ENCODE measurements around the gene UBE2N. TPM values are rescaled to one million over a fixed set of nuclear protein-coding genes. Genes with fewer than 3 reads are reported as not detected.

Gene UBE2N
- total and polyA plus RNA-seq, 2 of the 8 experiments (the other 6 are each of a cell fraction or from before 2014, with no cell fraction given): 108 to 225 TPM

GRCh38 chr12:93476555-93476954 is 34.8 kb upstream of the UBE2N start:
- Histone ChIP-seq H2BK20ac (ENCODE audit: low read length) (no peak overlapping the region), H3K4me2 (ENCODE audit: insufficient read depth in 1 of 2, low read depth in 2 of 2, low read length in 2 of 2) (no peak overlapping the region), H2BK15ac (ENCODE audit: low read length) (no peak overlapping the region), H3K4me3 (ENCODE audit: extremely low read depth in 1 of 4, insufficient read depth in 2 of 4, low read depth in 3 of 4, low read length in 4 of 4) (no peak overlapping the region), H4K8ac (ENCODE audit: extremely low read depth, insufficient read depth, low read length) (no peak overlapping the region), H3K23ac (ENCODE audit: insufficient read length) (no peak overlapping the region), H4K91ac (replicated peaks; ENCODE audit: insufficient read length, low read length) (no peak overlapping the region), H3K79me2 (ENCODE audit: control insufficient read depth in 1 of 2, insufficient read depth in 2 of 2, low read length in 2 of 2) (peaks cover 0 to 37% of the 10 kb centered on the region in 2 experiments; a peak in 2 of 4 replicates), H2AK5ac (ENCODE audit: low read depth, low read length) (no peak overlapping the region), H3K4ac (replicated peaks; ENCODE audit: insufficient read length, low read depth, low read length) (no peak overlapping the region), H2AFZ (ENCODE audit: low read length) (no peak overlapping the region), H3K9ac (replicated peaks in 1 of 4; ENCODE audit: extremely low read depth in 1 of 4, low read depth in 3 of 4, low read length in 3 of 4) (no peak overlapping the region), H3K36me3 (ENCODE audit: control insufficient read depth in 2 of 4, insufficient read depth in 4 of 4, low read length in 3 of 4) (peaks cover 14 to 68% (median 40%) of the 10 kb centered on the region in 4 experiments), H2BK120ac (replicated peaks; ENCODE audit: low read depth, low read length) (no peak overlapping the region), H3K9me3 (ENCODE audit: insufficient read depth in 2 of 2, low read depth in 1 of 2, low read length in 1 of 2) (no peaks in the 10 kb centered on the region), H4K20me1 (replicated peaks in 1 of 2; ENCODE audit: control insufficient read depth in 1 of 2, insufficient read depth in 2 of 2, low read length in 2 of 2) (peaks cover 3 to 12% of the 10 kb centered on the region in 2 experiments), H3K56ac (replicated peaks; ENCODE audit: insufficient read length, low read depth, low read length) (no peak overlapping the region), H2BK5ac (ENCODE audit: low read depth, low read length) (no peak overlapping the region), H3K18ac (ENCODE audit: extremely low read depth, low read length) (no peak overlapping the region), H3K14ac (ENCODE audit: insufficient read length) (no peak overlapping the region), H3K79me1 (ENCODE audit: low read depth, low read length) (no peaks in the 10 kb centered on the region; the same call in 1 of the 2 replicates), H3K27me3 (replicated peaks in 1 of 4; ENCODE audit: control insufficient read depth in 3 of 4, extremely low read depth in 1 of 4, insufficient read depth in 3 of 4, low read length in 3 of 4) (no peaks in the 10 kb centered on the region), H4K5ac (ENCODE audit: insufficient read length, low read depth, low read length) (no peak overlapping the region), H3K23me2 (ENCODE audit: low read depth, low read length) (no peaks in the 10 kb centered on the region), H2BK12ac (ENCODE audit: low read depth, low read length) (no peak overlapping the region), H3K4me1 (replicated peaks in 1 of 4; ENCODE audit: control insufficient read depth in 3 of 4, insufficient read depth in 4 of 4, low read length in 3 of 4) (no peaks in the 10 kb centered on the region), H3K27ac (ENCODE audit: low read depth, low read length) (no peak overlapping the region)
- ChIA-PET POLR2A (ENCODE audit: partially characterized antibody) (interaction anchor here (1.1 to 4.7 kb wide), 4 partner anchors 10 to 20 kb away, joined by 3 to 17 read pairs (median 6); partner anchors contain the start of gene MRPL42), CTCF (ENCODE audit: partially characterized antibody) (interaction anchor here (0.7 to 3.3 kb wide), 4 partner anchors 11 to 48 kb away, joined by 3 to 10 read pairs (median 4); no protein-coding TSS in a partner anchor)
- no peak for FAIRE-seq
- no peak for TF ChIP-seq BACH1 (IDR thresholded peaks at IDR 0.05; ENCODE audit: low read length)
- TF ChIP-seq CEBPB (IDR thresholded peaks at IDR 0.05; ENCODE audit: low read depth, low read length): no peak
- no peak for TF ChIP-seq TBP (IDR thresholded peaks at IDR 0.05; ENCODE audit: low read depth, low read length)
- TF ChIP-seq NRF1 (IDR thresholded peaks at IDR 0.05; ENCODE audit: low read depth, low read length): no peak
- DNase-seq (ENCODE audit: low read depth in 1 of 2, low spot score in 2 of 2): no peak
